Heart right ventricle (tissue), 16 donors: ENCODE measurements around the gene LAG3. TPM values are rescaled to one million over a fixed set of nuclear protein-coding genes. Genes with fewer than 3 reads are reported as not detected.
A peak's percentile ranks its signal among the peaks of the same experiment; 100 is the strongest.

ENCODE experiments used
- ATAC-seq, 8 donors: fragments of 200-7000 bp; cut with Tn5 transposase; one replicate each; pipeline ENCODE4 v1.9.1; 2020; ENCODE audit warnings: mild to moderate bottlenecking in 8 of 8, moderate library complexity in 8 of 8, moderate number of reproducible peaks in 1 of 8
- DNase-seq, 2 donors: peaks; one replicate each; pipeline ENCODE4 v3.0.0-alpha.2; 2020
- H3K27ac ChIP-seq, 10 donors: fragments of 200-600 bp; sonication (generic) in 2 of 10; one replicate each; pipeline versions ENCODE4 v1.5.0 to v1.8.0; 2020 to 2022; ENCODE audit warnings: mild to moderate bottlenecking in 3 of 10
- H3K27me3 ChIP-seq, 7 donors: fragments of 200-600 bp; one replicate each; pipeline ENCODE4 v1.8.0; 2021 to 2022; ENCODE audit warnings: mild to moderate bottlenecking in 2 of 7
- H3K36me3 ChIP-seq, 9 donors: fragments of 200-600 bp; sonication (generic) in 1 of 9; one replicate each; pipeline versions ENCODE4 v1.5.0 to v1.8.0; 2020 to 2022; ENCODE audit warnings: mild to moderate bottlenecking in 2 of 9
- H3K4me1 ChIP-seq, 9 donors: fragments of 200-600 bp; sonication (generic) in 1 of 9; one replicate each; pipeline versions ENCODE4 v1.5.0 to v1.8.0; 2020 to 2022; ENCODE audit warnings: mild to moderate bottlenecking in 4 of 9
- H3K4me3 ChIP-seq, 10 donors: fragments of 200-600 bp; sonication (generic) in 2 of 10; one replicate each; pipeline versions ENCODE4 v1.5.0 to v1.8.0; 2020 to 2022; ENCODE audit warnings: mild to moderate bottlenecking in 7 of 10, moderate library complexity in 2 of 10
- H3K9me3 ChIP-seq, 11 donors: fragments of 200-600 bp in 10 of 11; sonication (generic) in 2 of 11; one replicate each; pipeline versions ENCODE4 v1.5.0 to v1.8.0; 2013 to 2022; ENCODE audit warnings: mild to moderate bottlenecking in 2 of 11, control low read depth in 1 of 11, moderate library complexity in 1 of 11
- WGBS, 2 donors: extraction: QIAGEN DNeasy Blood & Tissue Kit; methylation state at CpG; one replicate each; pipeline ENCODE4 v1.1.7; 2013; ENCODE audit warnings: inconsistent platforms in 1 of 2; 5-methylcytosine and 5-hydroxymethylcytosine counted together
- intact Hi-C, 10 donors: fragments of 100-400 bp; cut with DNase I; formaldehyde crosslinking; loops; one replicate each; pipeline versions ENCODE4 v1.11.1 to v1.14.2; 2022
- polyA plus RNA-seq, 2 donors: library from polyadenylated mRNA; stranded (reverse); fragments of 200-250 nt; gene quantifications; one replicate each; pipeline ENCODE4 v1.2.3, GENCODE V29; 2013
- total RNA-seq, 10 donors: library from RNA; stranded (reverse); fragmentation: NEBNext Ultra II Directional in 3 of 10; extraction: Animal tissue kit (Norgen Biotek cat#: 25700) in 3 of 10; gene quantifications; one replicate each; pipeline versions ENCODE4 v1.2.1 to v1.2.4, GENCODE V29; 2021 to 2023
- TF ChIP-seq, protein P1 (sequence below), 9 donors: fragments of 200-600 bp; sonication (generic) in 2 of 9; IDR thresholded peaks; one replicate each; pipeline versions ENCODE4 v1.5.0 to v1.8.0; 2021 to 2022; ENCODE audit warnings: antibody characterized with exemption in 9 of 9, mild to moderate bottlenecking in 5 of 9, moderate library complexity in 1 of 9
- donor health status: Arrhythmogenic right ventricular cardiomyopathy.
- donor health status: ischemic (EF 13 %, LVEDD 7.1; RV severe dilation, severe dysfunction).
- donor health status: healthy with polysubstance abuse.
- donor health status: DM: no; HTN: yes; CAD: no.
- donor health status: DM: no; HTN: no; CAD: no.
- donor health status: ischemic (EF 25% LVEDD 6.9; RV normal size, moderate dysfunction).
- donor health status: ischemic (EF 25% LVEDD 5.7; RV mildly dilated, moderate dysfunction).
- donor health status: healthy.
- donor health status: DM: yes; HTN: yes; CAD: no.
- donor health status: Ischemic cardiomyopathy.
- donor health status: ischemic (EF 35%, LVEDD 5.7; RV mildly dilated, moderate dysfunction).
- donor health status: nonischemic (EF 11% LVEDD 7.7; RV severe dilation, severe dysfunction).
- donor health status: DM: yes; HTN: yes; CAD: no.
- donor health status: PGD.
- donor health status: ischemic (EF 29% LVEDD 5.4; RV normal size, mild dysfunction).
- donor health status: nonischemic (EF 23%, LVEDD 6.1; RV moderate dilation, normal function).

LAG3 gene
- total and polyA plus RNA-seq, 12 donors: 0.13 to 2.1 (median 0.26) TPM; not detected in 2

DNA sequence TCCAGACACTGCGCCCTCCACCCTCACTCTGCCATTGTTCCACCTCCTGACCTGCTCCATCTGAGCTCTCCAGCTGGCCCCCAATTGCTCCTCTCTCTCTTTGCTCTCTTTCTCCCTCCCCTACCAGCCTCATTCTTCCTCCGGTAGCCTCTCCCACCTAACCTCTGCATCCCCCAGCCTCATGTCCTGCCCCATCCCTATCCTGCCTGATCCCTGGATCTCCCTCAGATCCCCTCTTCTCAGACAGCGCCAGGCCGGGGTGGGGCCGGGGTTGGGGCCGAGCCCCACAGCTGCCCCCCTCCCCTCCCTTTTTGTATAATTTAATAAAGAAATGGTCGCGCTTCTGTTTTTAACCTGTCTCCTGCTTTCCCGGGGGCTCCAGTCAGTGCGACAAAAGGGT, 1.7 kb upstream of the LAG3 start:
- Histone ChIP-seq H3K27me3 (peaks cover 0 to 44% (median 8%) of the 10 kb centered on the region in 7 donors), H3K4me3 (no peak overlapping the region), H3K27ac (peak overlapping the region in 2 of 10 donors; percentile 36 to 69), H3K9me3 (no peaks in the 10 kb centered on the region), H3K36me3 (peaks cover 0 to 28% (median 0%) of the 10 kb centered on the region in 9 donors), H3K4me1 (peaks cover 2 to 67% (median 29%) of the 10 kb centered on the region in 9 donors)
- 88 to 92% methylated on average over 10 of the region's 10 CpGs for WGBS, 2 donors
- TF ChIP-seq, protein P1, sequence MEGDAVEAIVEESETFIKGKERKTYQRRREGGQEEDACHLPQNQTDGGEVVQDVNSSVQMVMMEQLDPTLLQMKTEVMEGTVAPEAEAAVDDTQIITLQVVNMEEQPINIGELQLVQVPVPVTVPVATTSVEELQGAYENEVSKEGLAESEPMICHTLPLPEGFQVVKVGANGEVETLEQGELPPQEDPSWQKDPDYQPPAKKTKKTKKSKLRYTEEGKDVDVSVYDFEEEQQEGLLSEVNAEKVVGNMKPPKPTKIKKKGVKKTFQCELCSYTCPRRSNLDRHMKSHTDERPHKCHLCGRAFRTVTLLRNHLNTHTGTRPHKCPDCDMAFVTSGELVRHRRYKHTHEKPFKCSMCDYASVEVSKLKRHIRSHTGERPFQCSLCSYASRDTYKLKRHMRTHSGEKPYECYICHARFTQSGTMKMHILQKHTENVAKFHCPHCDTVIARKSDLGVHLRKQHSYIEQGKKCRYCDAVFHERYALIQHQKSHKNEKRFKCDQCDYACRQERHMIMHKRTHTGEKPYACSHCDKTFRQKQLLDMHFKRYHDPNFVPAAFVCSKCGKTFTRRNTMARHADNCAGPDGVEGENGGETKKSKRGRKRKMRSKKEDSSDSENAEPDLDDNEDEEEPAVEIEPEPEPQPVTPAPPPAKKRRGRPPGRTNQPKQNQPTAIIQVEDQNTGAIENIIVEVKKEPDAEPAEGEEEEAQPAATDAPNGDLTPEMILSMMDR (IDR thresholded peaks at IDR 0.05): no peak
- ATAC-seq (no peak), DNase-seq (no peak)
- intact Hi-C loops: no loop called here

DNA sequence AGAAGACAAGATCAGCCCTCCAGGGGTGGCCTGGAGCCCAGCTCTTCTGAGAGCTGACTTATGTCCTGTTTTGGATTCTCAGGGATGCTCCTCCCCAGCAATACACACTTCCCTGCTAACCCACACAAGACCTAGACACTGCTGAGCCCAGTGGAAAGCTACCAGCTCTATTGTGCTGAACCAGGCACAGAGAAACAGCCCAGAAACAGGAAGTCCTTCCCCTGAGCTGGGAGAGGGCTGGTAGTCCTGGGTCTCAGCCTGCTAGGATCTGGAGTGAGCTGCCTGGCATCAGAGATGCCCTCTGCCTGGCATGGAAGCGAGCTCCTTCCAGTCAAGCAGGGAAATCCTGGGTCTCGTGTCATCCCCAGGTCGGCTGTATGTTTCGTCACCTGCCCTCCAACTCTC, 1.2 kb upstream of the LAG3 start:
- ATAC-seq (peak in 2 of 8 donors; percentile 4 to 8), DNase-seq (peak in 1 of 2 donors; percentile 36)
- intact Hi-C loops: no loop called here
- Histone ChIP-seq H3K4me3 (no peak overlapping the region), H3K27ac (peak overlapping the region in 4 of 10 donors; percentile 20 to 69 (median 28)), H3K36me3 (peaks cover 0 to 28% (median 0%) of the 10 kb centered on the region in 9 donors), H3K4me1 (peaks cover 2 to 63% (median 25%) of the 10 kb centered on the region in 9 donors), H3K27me3 (peaks cover 0 to 39% (median 8%) of the 10 kb centered on the region in 7 donors), H3K9me3 (no peaks in the 10 kb centered on the region)
- TF ChIP-seq, protein P1 (IDR thresholded peaks at IDR 0.05): no peak
- 83 to 93% methylated on average over 4 of the region's 4 CpGs for WGBS, 2 donors

DNA sequence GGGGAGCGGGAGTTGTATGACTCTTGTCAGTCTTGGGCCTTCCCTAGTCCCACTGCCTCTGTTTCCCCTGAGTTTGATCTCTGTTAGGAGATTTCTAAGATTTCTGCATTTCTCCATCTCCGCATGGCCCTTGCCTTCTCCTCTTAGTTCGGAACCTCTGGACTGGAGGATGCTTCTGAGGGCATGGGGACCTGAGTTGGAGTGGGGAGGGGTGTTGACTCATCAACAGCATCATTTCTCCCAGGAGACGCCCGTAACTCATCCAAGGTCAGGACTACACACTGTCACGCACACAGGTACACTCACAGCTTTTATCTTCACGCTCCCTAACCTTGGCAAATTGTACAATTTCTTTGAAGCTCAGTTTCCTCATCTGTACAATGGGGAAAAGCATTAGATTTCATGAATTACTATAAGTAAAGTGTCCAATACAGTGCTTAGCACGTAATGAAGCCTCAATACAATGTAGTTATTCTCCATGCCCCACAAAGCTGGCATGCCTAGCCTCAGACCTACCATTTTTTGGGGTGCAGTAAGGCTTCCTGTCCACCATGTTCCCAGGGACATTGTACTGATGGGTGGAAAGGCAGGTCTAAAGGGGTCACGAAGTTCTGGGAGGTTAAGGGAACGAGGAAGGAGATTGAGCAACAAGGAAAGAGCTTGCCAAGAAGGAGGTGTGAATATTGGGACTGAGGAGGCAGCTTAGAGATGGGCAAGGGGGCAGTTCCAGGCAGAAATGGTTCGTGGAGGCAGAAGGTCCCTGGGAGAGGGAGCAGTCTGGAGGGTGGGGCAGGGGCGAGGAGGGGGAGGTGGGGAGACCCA, 600 bp upstream of the LAG3 start:
- Histone ChIP-seq H3K9me3 (no peaks in the 10 kb centered on the region), H3K27me3 (peaks cover 0 to 44% (median 8%) of the 10 kb centered on the region in 7 donors), H3K4me1 (peaks cover 2 to 63% (median 25%) of the 10 kb centered on the region in 9 donors), H3K4me3 (peak overlapping the region in 1 of 10 donors; percentile 45), H3K36me3 (peaks cover 0 to 28% (median 0%) of the 10 kb centered on the region in 9 donors), H3K27ac (peak overlapping the region in 4 of 10 donors; percentile 20 to 69 (median 28))
- DNase-seq (no peak), ATAC-seq (no peak)
- TF ChIP-seq, protein P1 (IDR thresholded peaks at IDR 0.05): no peak
- intact Hi-C loops: no loop called here
- 82 to 84% methylated on average over 12 of the region's 12 CpGs for WGBS, 2 donors

- DNase-seq (no peak), ATAC-seq (no peak)
- WGBS, 2 donors: 71 to 74% methylated on average over 21 of the region's 21 CpGs
- TF ChIP-seq, protein P1 (IDR thresholded peaks at IDR 0.05): no peak
- H3K4me3 ChIP-seq: peak overlapping the region in 5 of 10 donors; percentile 13 to 45 (median 29)
- peaks cover 0 to 56% (median 8%) of the 10 kb centered on the region in 7 donors for H3K27me3 ChIP-seq
- peaks cover 2 to 56% (median 25%) of the 10 kb centered on the region in 9 donors for H3K4me1 ChIP-seq
- H3K9me3 ChIP-seq: no peaks in the 10 kb centered on the region
- peak overlapping the region in 1 of 10 donors; percentile 69 for H3K27ac ChIP-seq
- intact Hi-C loops: no loop called here
- peaks cover 0 to 28% (median 0%) of the 10 kb centered on the region in 9 donors for H3K36me3 ChIP-seq
Observed at GRCh38 chr12:6772726-6773589, 638 bp downstream of the LAG3 start.
